ENCODE data around the gene MYO1B.

DNA sequence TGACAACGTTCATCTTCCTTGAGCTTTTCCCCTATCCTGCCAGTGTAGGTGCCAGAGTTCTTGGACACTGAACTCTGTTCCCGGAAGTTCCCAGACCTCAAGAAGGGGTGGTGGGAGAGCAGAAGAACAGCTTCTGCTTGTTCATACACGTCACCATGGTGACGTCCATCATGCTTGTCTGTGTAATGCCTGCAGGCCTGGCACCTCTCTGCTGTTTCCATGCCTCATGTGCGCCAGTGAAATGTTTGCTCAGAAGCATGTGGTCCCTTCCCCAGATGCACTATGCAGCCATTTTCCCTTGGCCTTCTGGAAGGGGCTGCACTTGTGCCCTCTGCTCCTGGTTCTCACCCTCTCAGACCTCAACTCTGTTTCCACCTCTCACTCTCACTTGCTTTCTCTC is 221.9 kb downstream of the MYO1B start:
- TF ChIP-seq, protein P1, sequence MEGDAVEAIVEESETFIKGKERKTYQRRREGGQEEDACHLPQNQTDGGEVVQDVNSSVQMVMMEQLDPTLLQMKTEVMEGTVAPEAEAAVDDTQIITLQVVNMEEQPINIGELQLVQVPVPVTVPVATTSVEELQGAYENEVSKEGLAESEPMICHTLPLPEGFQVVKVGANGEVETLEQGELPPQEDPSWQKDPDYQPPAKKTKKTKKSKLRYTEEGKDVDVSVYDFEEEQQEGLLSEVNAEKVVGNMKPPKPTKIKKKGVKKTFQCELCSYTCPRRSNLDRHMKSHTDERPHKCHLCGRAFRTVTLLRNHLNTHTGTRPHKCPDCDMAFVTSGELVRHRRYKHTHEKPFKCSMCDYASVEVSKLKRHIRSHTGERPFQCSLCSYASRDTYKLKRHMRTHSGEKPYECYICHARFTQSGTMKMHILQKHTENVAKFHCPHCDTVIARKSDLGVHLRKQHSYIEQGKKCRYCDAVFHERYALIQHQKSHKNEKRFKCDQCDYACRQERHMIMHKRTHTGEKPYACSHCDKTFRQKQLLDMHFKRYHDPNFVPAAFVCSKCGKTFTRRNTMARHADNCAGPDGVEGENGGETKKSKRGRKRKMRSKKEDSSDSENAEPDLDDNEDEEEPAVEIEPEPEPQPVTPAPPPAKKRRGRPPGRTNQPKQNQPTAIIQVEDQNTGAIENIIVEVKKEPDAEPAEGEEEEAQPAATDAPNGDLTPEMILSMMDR (conservative IDR thresholded peaks at IDR 0.05): no peak
- TF ChIP-seq ZFX (IDR thresholded peaks at IDR 0.05): no peak
